Left colon (tissue), 2 donors: ENCODE data around the gene MPHOSPH10. TPM values are rescaled to one million over a fixed set of nuclear protein-coding genes. Genes with fewer than 3 reads are reported as not detected.
A peak's percentile ranks its signal among the peaks of the same experiment; 100 is the strongest.
"Not testable (repeated sequence)": the region's sequence is repeated elsewhere in the genome, so short reads cannot be mapped to it uniquely, and the experiment has no call there.

ENCODE experiments used
- ATAC-seq: fragments of 200-7000 bp; cut with Tn5 transposase; one replicate; pipeline ENCODE4 v1.9.1; 2020; ENCODE audit warnings: mild to moderate bottlenecking, moderate library complexity
- DNase-seq, 2 donors: peaks; one replicate each; pipeline ENCODE4 v3.0.0-alpha.2; 2020
- intact Hi-C, 2 donors: fragments of 100-400 bp; cut with DNase I in 1 of 2; cut with micrococcal nuclease in 1 of 2; formaldehyde crosslinking; loops; one replicate each; pipeline versions ENCODE4 v1.11.2 to v1.14.0; 2022; cut with DNase I, micrococcal nuclease
- total RNA-seq, 2 donors: library from RNA; stranded (reverse); fragmentation: NEBNext Ultra II Directional; extraction: Animal tissue kit (Norgen Biotek cat#: 25700); gene quantifications; one replicate each; pipeline ENCODE4 v1.2.1, GENCODE V29; 2021
- donor health status: DM: no; HTN: no; CAD: no.
- donor health status: DM: yes; HTN: yes; CAD: no.

Gene MPHOSPH10
- total RNA-seq, 2 donors from 2014 or later: 18.8 to 22.9 TPM

GRCh38 chr2:71117063-71117462 is 13.4 kb upstream of the MPHOSPH10 start:
- ATAC-seq (no peak), DNase-seq (no peak)
- intact Hi-C loops: no loop called here

DNA sequence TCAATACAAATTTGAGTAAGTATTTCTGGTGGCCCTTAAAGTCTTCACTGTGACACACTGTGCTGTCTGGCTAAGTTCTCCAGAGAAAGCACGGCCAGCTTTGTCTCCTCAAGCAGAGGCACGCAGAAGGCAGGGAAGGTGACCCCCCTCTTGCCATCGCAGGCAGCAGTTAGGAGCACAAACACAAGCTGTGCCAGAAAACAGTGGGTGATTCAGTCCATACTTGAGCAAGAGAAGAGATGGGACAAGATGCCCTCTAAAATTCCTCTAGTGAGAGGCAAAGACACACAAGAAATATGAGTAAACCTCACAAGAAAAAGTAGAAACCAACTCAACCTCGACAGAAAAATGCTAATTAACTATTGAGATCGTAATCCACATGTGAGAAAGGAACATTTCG is 10.2 kb upstream of the MPHOSPH10 start:
- ATAC-seq (no peak), DNase-seq (no peak)
- intact Hi-C loops: no loop called here

DNA sequence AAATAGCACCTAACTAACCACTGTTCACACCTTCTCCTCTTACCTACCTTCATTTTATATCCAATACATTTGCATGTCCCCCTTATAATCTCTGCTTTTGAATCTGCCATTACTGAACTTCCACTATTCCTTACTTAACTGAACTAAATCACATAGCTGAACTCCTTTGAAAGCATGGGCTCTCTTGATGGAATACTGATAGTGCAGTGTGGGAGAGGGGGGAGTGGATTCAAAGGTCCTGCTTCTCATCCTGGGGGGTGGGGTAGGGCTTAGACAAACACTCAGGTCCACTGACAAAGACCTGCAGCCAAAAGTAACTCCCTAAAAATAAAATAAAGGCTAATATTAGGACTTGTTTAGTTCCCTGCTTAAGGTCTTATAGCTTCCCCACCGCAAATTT is 9.0 kb upstream of the MPHOSPH10 start:
- ATAC-seq (no peak), DNase-seq (no peak)
- intact Hi-C loops: no loop called here

- DNase-seq (no peak), ATAC-seq (no peak)
- intact Hi-C loops: no loop called here
Measured at GRCh38 chr2:71122387-71123298, 7.8 kb upstream of the MPHOSPH10 start.

DNA sequence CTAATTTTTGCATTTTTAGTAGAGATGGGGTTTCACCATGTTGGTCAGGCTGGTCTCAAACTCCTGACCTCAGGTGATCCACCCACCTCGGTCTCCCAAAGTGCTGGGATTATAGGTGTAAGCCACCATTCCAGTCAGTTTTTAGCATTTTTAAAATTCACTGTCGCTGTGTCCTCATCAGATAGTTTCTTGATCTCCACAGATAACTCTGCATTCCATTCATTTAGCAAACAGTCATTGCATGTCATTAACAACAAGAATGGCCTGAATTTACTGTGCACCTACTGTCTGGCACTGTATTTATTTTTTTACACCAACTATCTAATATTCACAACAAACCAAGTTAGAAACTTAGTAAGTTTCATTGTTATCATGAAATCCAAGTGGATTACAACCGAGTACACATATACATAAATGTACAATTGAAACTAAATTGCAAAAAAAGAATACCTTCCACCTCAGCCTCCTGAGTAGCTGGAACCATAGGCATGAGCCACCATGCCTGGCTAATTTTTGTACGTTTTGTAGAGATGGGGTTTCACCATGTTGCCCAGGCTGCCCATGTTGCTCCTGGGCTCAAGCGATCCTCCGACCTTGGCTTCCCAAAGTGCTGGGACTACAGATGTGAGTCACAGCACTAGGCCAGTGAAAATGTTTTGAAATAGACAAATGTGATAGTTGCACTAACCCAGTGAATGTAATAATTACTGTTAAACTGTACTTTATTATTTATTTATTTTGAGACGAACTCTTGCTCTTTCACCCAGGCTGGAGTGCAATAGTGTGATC is 4.7 kb upstream of the MPHOSPH10 start:
- intact Hi-C loops: no loop called here
- DNase-seq (no peak), ATAC-seq (no peak)

DNA sequence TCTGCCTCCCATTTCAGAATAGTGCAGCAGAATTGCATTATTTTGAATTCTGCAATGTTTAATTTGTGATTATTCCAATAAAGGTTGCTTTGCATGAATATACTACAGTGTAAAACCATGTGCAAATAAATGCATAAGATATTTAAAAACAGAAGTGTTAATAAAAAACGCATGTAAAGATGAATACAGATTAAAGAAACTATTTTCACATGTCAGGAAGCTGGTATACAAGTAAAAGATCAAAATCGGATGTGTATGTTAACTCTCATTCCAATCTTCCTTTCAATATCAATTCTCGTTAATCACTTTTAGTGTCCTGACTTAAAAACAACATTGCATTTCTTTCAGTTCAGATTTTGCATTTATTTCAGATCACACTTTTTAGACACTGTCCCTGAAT is 3.5 kb upstream of the MPHOSPH10 start:
- ATAC-seq (no peak), DNase-seq (no peak)
- intact Hi-C loops: no loop called here

DNA sequence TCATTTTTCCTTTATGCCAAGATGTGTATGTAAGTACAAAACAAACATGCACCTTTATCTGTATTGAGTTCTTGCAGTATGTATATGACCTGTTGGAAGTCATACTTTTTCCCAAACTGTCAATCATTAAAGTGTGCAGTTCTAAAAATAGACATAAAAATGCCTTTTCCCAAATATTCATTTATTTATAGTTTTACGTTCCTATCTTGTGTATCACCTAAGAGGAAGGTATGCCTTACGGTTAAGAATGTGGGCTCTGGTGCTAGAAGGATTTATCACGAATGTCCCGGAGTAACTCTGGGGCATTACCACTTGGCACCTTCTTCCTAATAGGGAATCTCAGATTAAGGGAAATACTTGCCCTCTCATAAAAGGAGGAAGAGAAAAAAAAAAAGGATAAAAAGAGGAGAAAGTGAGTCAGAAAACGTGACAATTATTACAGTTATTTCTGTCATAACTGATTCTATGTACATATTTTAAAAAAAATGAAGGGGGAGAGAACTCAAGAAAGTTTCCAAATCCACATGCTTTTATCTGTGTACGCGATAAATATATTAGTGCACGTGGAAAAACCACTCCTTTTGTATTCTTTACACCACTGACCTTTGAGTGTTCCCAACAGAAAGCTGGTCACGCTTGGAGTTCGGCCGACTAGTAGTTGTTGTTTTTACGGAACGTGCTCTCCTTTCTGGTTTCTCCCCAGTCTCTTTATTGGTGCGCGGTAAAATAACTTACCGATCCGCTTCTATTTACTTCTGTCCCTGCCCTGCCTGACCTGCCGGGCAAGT is 1.1 kb upstream of the MPHOSPH10 start:
- DNase-seq (no peak), ATAC-seq (no peak)
- intact Hi-C loops: no loop called here

GRCh38 chr2:71129902-71130151 is 607 bp upstream of the MPHOSPH10 start:
- ATAC-seq (peak; percentile 72), DNase-seq (peak in 1 of 2 donors; percentile 71)
- intact Hi-C loops: no loop called here

GRCh38 chr2:71130905-71131244 is 441 bp downstream of the MPHOSPH10 start:
- ATAC-seq (peak; percentile 17), DNase-seq (no peak)
- intact Hi-C loops: no loop called here

- DNase-seq, ATAC-seq, intact Hi-C loops: not testable (repeated sequence)
Measured at GRCh38 chr2:71131387-71132166, 1.1 kb downstream of the MPHOSPH10 start.

GRCh38 chr2:71133603-71134002 is 3.2 kb downstream of the MPHOSPH10 start:
- ATAC-seq (no peak), DNase-seq (no peak)
- intact Hi-C loops: no loop called here

GRCh38 chr2:71136174-71136573 is 5.7 kb downstream of the MPHOSPH10 start:
- ATAC-seq (no peak), DNase-seq (no peak)
- intact Hi-C loops: no loop called here

GRCh38 chr2:71143782-71144181 is 13.3 kb downstream of the MPHOSPH10 start:
- DNase-seq (no peak), ATAC-seq (no peak)
- intact Hi-C loops: no loop called here

GRCh38 chr2:71148506-71149063 is 18.2 kb downstream of the MPHOSPH10 start:
- DNase-seq (no peak), ATAC-seq (no peak)
- intact Hi-C loops: no loop called here

GRCh38 chr2:71150082-71150816 is 19.8 kb downstream of the MPHOSPH10 start:
- DNase-seq (no peak), ATAC-seq (no peak)
- intact Hi-C loops: no loop called here

GRCh38 chr2:71151620-71152019 is 21.2 kb downstream of the MPHOSPH10 start:
- no peak for DNase-seq
- intact Hi-C loops: no loop called here
- ATAC-seq: no peak

DNA sequence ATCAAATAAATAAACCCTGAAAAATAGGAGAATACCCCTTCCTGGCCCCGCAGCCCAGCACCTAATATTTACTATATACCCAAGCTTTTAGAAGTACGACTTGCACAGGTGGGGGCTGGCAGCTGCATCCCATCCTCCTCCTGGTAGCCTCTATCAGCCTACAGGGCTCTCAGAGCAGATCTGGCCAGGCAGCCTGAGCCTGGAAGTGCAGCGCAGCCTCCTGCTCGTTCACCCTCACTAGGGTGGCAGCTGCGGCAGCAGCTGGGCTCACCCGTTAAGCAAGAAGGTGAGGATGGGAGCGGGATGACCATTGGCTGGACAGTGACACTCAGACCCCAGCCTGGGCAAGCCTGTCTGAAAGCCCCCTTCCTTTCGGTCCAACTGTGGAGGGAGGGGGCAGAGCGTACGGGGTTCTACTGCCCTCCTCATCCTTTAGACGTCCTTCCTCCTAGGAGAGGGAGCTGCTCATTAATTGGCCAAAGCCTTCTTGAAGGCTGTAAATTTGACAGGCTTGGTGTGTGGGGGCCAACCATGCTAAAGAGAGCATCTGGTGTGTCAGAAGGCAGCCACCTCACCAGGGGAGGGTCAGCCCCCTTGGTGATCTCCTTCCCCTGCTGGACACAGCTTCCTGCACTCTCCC is 23.3 kb downstream of the MPHOSPH10 start:
- no peak for ATAC-seq
- DNase-seq: no peak
- intact Hi-C loops: no loop called here

- intact Hi-C loops: no loop called here
- no peak for DNase-seq
- ATAC-seq: no peak
Measured at GRCh38 chr2:71154279-71154678, 23.8 kb downstream of the MPHOSPH10 start.
